Tibial artery (tissue), 4 donors: ENCODE measurements around the gene RNF146.
"Not testable (repeated sequence)": the region's sequence is repeated elsewhere in the genome, so short reads cannot be mapped to it uniquely, and the experiment has no call there.

Experiments
- DNase-seq, 2 donors: peaks; one replicate each; pipeline ENCODE4 v3.0.0-alpha.2; 2019
- H3K27ac ChIP-seq, 2 donors: fragments of 200-600 bp; sonication (generic) in 1 of 2; 1 replicate in 1 of 2; 2 replicates in 1 of 2; pipeline ENCODE4 v1.5.1; 2018 to 2019; ENCODE audit warnings: mild to moderate bottlenecking in 1 of 2
- H3K27me3 ChIP-seq, 2 donors: fragments of 200-600 bp; sonication (generic) in 1 of 2; one replicate each; pipeline versions ENCODE4 v1.5.1 to v1.6.0; 2016 to 2019
- H3K36me3 ChIP-seq, 3 donors: fragments of 200-600 bp; sonication (generic) in 2 of 3; one replicate each; pipeline ENCODE4 v1.5.1; 2016 to 2019; ENCODE audit warnings: mild to moderate bottlenecking in 2 of 3
- H3K4me1 ChIP-seq, 4 donors: fragments of 200-600 bp; sonication (generic) in 2 of 4; 1 replicate in 3 of 4; 2 replicates in 1 of 4; pipeline ENCODE4 v1.5.1; 2016 to 2019
- H3K4me3 ChIP-seq, 2 donors: fragments of 200-600 bp; sonication (generic) in 1 of 2; 1 replicate in 1 of 2; 2 replicates in 1 of 2; pipeline ENCODE4 v1.5.1; 2018 to 2019; ENCODE audit warnings: mild to moderate bottlenecking in 2 of 2
- H3K9me3 ChIP-seq, 3 donors: fragments of 200-600 bp; sonication (generic) in 1 of 3; one replicate each; pipeline ENCODE4 v1.5.1; 2016 to 2019
- intact Hi-C: fragments of 100-400 bp; cut with DNase I; formaldehyde crosslinking; loops from one replicate; pipeline ENCODE4 v1.15.0; 2023; ENCODE audit warnings: low total_unique reads
- TF ChIP-seq, protein P1 (sequence below), 2 experiments: fragments of 200-600 bp in 1 of 2; fragments of 450-650 bp in 1 of 2; IDR thresholded peaks; one replicate each; pipeline ENCODE4 v1.5.1; 2017 to 2019; ENCODE audit warnings: antibody characterized with exemption in 2 of 2, mild to moderate bottlenecking in 1 of 2, moderate library complexity in 1 of 2

RNF146 gene, protein sequence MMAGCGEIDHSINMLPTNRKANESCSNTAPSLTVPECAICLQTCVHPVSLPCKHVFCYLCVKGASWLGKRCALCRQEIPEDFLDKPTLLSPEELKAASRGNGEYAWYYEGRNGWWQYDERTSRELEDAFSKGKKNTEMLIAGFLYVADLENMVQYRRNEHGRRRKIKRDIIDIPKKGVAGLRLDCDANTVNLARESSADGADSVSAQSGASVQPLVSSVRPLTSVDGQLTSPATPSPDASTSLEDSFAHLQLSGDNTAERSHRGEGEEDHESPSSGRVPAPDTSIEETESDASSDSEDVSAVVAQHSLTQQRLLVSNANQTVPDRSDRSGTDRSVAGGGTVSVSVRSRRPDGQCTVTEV

DNA sequence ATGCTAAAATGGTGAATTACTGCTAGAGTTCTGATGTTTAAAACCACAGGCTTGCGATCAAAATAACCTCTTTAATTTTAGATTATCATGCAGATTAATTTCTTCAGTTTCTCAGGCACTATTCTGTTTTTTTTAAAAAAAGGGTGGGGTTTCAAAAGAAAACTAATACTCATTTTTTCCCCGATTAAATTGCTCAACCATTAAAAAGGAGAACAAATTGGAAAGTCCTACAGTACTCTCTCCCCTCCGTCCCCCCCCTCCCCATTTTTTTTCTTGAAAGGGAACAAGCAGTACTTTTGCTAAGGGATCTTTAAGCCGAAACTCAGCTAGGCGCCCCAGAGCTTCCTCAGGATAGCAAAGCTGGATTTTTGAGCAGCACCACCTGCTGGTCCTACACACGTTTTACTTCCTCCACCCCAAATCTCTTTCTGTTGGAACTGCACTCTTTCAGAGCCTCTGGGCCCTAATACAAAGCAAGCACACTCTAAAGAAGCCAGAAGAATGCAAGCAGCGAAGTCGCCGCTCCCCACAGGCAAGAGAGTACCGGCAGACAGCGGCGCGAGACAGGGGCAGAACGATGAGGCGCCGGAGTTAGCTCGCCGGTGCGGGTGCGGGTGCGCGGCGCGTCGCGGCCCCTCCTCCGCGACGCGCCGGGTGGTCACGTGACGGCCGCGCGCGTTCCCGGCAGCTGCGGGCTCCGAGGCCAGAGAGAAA lies at the start of gene RNF146:
Gene RNF146 (plus strand): TSS at position 687 of the 714 bp plus-strand sequence. CDS start 13,475 bp downstream, outside the sequence.
- peak; percentile 83 to 89 for DNase-seq
- TF ChIP-seq, protein P1, sequence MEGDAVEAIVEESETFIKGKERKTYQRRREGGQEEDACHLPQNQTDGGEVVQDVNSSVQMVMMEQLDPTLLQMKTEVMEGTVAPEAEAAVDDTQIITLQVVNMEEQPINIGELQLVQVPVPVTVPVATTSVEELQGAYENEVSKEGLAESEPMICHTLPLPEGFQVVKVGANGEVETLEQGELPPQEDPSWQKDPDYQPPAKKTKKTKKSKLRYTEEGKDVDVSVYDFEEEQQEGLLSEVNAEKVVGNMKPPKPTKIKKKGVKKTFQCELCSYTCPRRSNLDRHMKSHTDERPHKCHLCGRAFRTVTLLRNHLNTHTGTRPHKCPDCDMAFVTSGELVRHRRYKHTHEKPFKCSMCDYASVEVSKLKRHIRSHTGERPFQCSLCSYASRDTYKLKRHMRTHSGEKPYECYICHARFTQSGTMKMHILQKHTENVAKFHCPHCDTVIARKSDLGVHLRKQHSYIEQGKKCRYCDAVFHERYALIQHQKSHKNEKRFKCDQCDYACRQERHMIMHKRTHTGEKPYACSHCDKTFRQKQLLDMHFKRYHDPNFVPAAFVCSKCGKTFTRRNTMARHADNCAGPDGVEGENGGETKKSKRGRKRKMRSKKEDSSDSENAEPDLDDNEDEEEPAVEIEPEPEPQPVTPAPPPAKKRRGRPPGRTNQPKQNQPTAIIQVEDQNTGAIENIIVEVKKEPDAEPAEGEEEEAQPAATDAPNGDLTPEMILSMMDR (IDR thresholded peaks at IDR 0.05) = peak; percentile 69 to 74
- intact Hi-C loops = loop anchor here (10.0 kb wide), 1 partner anchor 452 kb away; no protein-coding TSS in a partner anchor
- peak within 1 kb of the TSS; percentile 91 to 97 for H3K4me3 ChIP-seq
- no peaks in the 10 kb centered on the region for H3K9me3 ChIP-seq
- no peaks in the 10 kb centered on the region for H3K27me3 ChIP-seq
- peaks cover 0 to 32% (median 7%) of the 10 kb centered on the region in 4 donors for H3K4me1 ChIP-seq
- peak within 1 kb of the TSS; percentile 100 for H3K27ac ChIP-seq
- H3K36me3 ChIP-seq = no peaks in the 10 kb centered on the region

DNA sequence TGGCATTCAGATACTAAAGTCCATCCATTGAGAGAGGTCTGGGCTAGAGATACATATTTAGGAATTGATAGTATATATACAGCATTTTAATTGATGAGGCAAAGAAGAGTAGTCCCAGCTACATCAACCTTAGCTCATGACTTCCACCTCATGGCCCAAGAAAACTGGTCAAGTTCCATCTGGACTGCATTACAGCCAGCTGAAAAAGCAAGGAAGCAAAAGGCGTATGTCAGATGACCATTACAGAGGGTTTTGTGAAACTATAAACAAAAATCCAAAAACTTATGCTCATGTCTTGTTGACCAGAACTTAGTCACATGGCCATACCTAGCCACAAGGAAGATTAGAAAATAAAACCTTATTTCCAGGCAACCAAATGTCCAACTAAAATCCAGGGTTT lies 46.8 kb upstream of the RNF146 start:
- Histone ChIP-seq H3K4me1 (no peaks in the 10 kb centered on the region), H3K27me3 (no peaks in the 10 kb centered on the region), H3K9me3 (no peaks in the 10 kb centered on the region), H3K36me3 (no peaks in the 10 kb centered on the region), H3K27ac (no peak overlapping the region), H3K4me3 (no peak overlapping the region)
- intact Hi-C loops = no loop called here
- TF ChIP-seq, protein P1 (IDR thresholded peaks at IDR 0.05) = no peak
- no peak for DNase-seq

DNA sequence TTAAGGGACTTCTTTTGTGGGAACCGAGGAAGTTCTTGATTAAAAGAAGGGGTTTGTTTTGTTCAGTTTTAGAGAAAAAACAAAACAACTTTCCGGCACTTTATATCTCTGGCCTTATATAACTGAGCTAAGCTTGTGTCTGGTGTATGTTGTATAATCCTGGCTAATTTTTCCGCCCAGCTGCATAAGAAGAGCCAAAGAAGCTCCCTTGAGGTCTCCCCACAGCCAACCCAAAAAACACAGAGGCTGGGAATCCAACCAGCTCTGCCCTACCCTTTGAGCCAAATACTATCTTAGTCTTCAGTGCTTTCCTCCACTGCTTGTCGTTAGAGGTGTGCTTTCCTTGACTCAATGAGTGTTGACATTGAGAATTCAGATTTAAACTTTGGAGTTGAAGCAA lies 45.5 kb upstream of the RNF146 start:
- DNase-seq = no peak
- Histone ChIP-seq H3K27ac (no peak overlapping the region), H3K36me3 (no peaks in the 10 kb centered on the region), H3K27me3 (no peaks in the 10 kb centered on the region), H3K9me3 (no peaks in the 10 kb centered on the region), H3K4me1 (no peaks in the 10 kb centered on the region), H3K4me3 (no peak overlapping the region)
- TF ChIP-seq, protein P1 (IDR thresholded peaks at IDR 0.05) = no peak
- intact Hi-C loops = no loop called here

DNA sequence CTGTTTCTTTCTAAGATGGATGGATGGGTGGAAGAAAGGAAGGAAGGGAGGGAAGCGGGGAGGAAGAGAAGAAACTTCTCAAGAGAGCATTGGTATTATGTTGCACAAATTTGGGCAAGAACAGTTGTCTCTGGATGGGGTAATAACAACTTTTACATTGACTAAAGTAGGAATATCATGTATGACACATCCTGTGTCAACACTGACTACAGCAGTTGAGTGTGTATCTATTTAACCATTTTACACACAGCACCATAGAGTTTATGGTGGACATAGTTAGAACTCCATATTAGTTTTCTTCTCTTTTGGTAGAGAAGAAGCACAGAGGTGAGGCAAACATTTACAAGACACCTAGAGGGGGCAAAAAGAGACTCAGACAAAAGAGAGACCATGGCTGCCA lies 44.2 kb upstream of the RNF146 start:
- Histone ChIP-seq H3K4me1 (no peaks in the 10 kb centered on the region), H3K4me3 (no peak overlapping the region), H3K9me3 (no peaks in the 10 kb centered on the region), H3K36me3 (no peaks in the 10 kb centered on the region), H3K27ac (no peak overlapping the region), H3K27me3 (no peaks in the 10 kb centered on the region)
- DNase-seq = no peak
- intact Hi-C loops = no loop called here
- TF ChIP-seq, protein P1 (IDR thresholded peaks at IDR 0.05) = no peak

DNA sequence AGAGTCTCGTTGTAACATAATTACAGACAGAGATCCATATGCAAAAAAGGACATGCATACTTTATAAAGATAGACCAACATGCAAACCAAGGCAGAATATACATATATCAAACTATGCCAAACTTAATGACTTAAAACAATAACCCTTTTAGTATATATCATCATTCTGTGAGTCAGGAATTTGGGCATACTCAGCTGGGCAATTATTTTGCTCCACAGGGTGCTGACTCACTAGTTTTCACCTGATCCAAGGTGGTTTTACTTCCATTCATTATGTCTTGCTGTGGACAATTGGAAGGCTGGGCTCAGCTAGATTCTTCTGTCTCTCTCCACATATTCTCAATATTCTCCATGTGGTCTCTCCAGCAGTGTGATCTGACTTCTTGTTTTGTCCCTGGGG lies 41.2 kb upstream of the RNF146 start:
- Histone ChIP-seq H3K27ac (no peak overlapping the region), H3K27me3 (no peaks in the 10 kb centered on the region), H3K36me3 (no peaks in the 10 kb centered on the region), H3K4me1 (no peaks in the 10 kb centered on the region), H3K4me3 (no peak overlapping the region), H3K9me3 (peaks cover 0 to 6% (median 4%) of the 10 kb centered on the region in 3 donors)
- DNase-seq = no peak
- TF ChIP-seq, protein P1 (IDR thresholded peaks at IDR 0.05) = no peak
- intact Hi-C loops = no loop called here

DNA sequence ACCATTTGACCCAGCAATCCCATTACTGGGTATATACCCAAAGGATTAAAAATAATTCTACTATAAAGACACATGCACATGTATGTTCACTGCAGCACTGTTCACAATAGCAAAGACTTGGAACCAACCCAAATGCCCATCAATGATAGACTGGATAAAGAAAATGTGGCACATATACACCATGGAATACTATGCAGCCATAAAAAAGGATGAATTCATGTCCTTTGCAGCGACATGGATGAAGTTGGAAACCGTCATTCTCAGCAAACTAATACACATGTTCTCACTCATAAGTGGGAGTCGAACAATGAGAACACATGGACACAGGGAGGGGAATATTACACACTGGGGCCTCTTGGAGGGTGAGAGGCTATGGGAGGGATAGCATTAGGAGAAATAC lies 32.8 kb upstream of the RNF146 start:
- H3K27ac ChIP-seq, intact Hi-C loops, DNase-seq, H3K4me1 ChIP-seq, H3K4me3 ChIP-seq, H3K36me3 ChIP-seq, H3K27me3 ChIP-seq: not testable (repeated sequence)
- peaks cover 0 to 12% (median 6%) of the 10 kb centered on the region in 3 donors for H3K9me3 ChIP-seq
